Upper lobe of left lung (tissue), 4 donors: ENCODE data around the gene C9orf50.

Experiments used
- CTCF ChIP-seq, 6 experiments: fragments of 450-650 bp in 4 of 6; fragments of 200-600 bp in 2 of 6; sonication (generic) in 2 of 6; IDR thresholded peaks; one replicate each; pipeline ENCODE4 v1.5.1; 2016 to 2019; ENCODE audit warnings: antibody characterized with exemption in 6 of 6
- POLR2A ChIP-seq, 4 donors: fragments of 450-650 bp; IDR thresholded peaks; one replicate each; pipeline ENCODE4 v1.5.1; 2016 to 2017; ENCODE audit warnings: antibody characterized with exemption in 4 of 4, mild to moderate bottlenecking in 2 of 4

- TF ChIP-seq CTCF (IDR thresholded peaks at IDR 0.05) (peak in 3 of 6 experiments; percentile 13 to 26 (median 16)), POLR2A (IDR thresholded peaks at IDR 0.05) (no peak)
Measured at GRCh38 chr9:129617167-129617566, 3.7 kb downstream of the C9orf50 start.
